Parathyroid adenoma (tissue), 2 donors: ENCODE data around the gene FAM229A.

Experiments
- H2AFZ ChIP-seq: fragments of 300-600 bp; sonication (generic); one replicate; pipeline ENCODE4 v1.7.0; 2017; ENCODE audit warnings: antibody characterized with exemption, mild to moderate bottlenecking
- H3K27ac ChIP-seq: fragments of 300-600 bp; sonication (generic); one replicate; pipeline ENCODE4 v1.7.0; 2017
- H3K27me3 ChIP-seq: fragments of 300-600 bp; sonication (generic); one replicate; pipeline ENCODE4 v1.7.0; 2017; ENCODE audit warnings: low read length; ENCODE audit not compliant: control insufficient read depth, insufficient read depth
- H3K36me3 ChIP-seq: fragments of 300-600 bp; sonication (generic); one replicate; pipeline ENCODE4 v1.7.0; 2017; ENCODE audit warnings: low read length; ENCODE audit not compliant: control insufficient read depth, insufficient read depth
- H3K4me1 ChIP-seq: fragments of 300-600 bp; sonication (generic); one replicate; pipeline ENCODE4 v1.7.0; 2017; ENCODE audit warnings: control low read depth
- H3K4me2 ChIP-seq: fragments of 300-600 bp; sonication (generic); one replicate; pipeline ENCODE4 v1.7.0; 2017; ENCODE audit warnings: low read length
- H3K4me3 ChIP-seq: fragments of 300-600 bp; sonication (generic); one replicate; pipeline ENCODE4 v1.7.0; 2017; ENCODE audit warnings: low read depth, low read length
- H3K79me2 ChIP-seq: fragments of 300-600 bp; sonication (generic); one replicate; pipeline ENCODE4 v1.7.0; 2017; ENCODE audit warnings: control low read depth
- H3K9ac ChIP-seq: fragments of 300-600 bp; sonication (generic); one replicate; pipeline ENCODE4 v1.7.0; 2017; ENCODE audit warnings: mild to moderate bottlenecking
- H3K9me3 ChIP-seq: fragments of 300-600 bp; sonication (generic); one replicate; pipeline ENCODE4 v1.7.0; 2017; ENCODE audit warnings: low read length; ENCODE audit not compliant: control insufficient read depth
- CTCF ChIP-seq: fragments of 300-600 bp; sonication (generic); IDR thresholded peaks from one replicate; pipeline ENCODE4 v1.7.0; 2017; ENCODE audit warnings: antibody characterized with exemption, mild to moderate bottlenecking
- donor health status: primary hyperparathyroidism.

Gene FAM229A

GRCh38 chr1:32353886-32354570 lies 8.3 kb downstream of the FAM229A start:
- Histone ChIP-seq H3K4me3 (no peak overlapping the region), H2AFZ (no peak overlapping the region), H3K27me3 (no peaks in the 10 kb centered on the region), H3K4me2 (no peak overlapping the region), H3K36me3 (no peaks in the 10 kb centered on the region), H3K79me2 (no peaks in the 10 kb centered on the region), H3K9ac (no peak overlapping the region), H3K27ac (no peak overlapping the region), H3K4me1 (no peaks in the 10 kb centered on the region), H3K9me3 (no peaks in the 10 kb centered on the region)
- TF ChIP-seq CTCF: no peak

GRCh38 chr1:32353431-32353830 lies 8.9 kb downstream of the FAM229A start:
- Histone ChIP-seq H3K27me3 (no peaks in the 10 kb centered on the region), H3K36me3 (no peaks in the 10 kb centered on the region), H3K79me2 (no peaks in the 10 kb centered on the region), H3K27ac (no peak overlapping the region), H2AFZ (no peak overlapping the region), H3K9me3 (no peaks in the 10 kb centered on the region), H3K4me2 (no peak overlapping the region), H3K9ac (no peak overlapping the region), H3K4me3 (no peak overlapping the region), H3K4me1 (no peaks in the 10 kb centered on the region)
- no peak for TF ChIP-seq CTCF

- Histone ChIP-seq H3K27ac (no peak overlapping the region), H3K9ac (no peak overlapping the region), H3K27me3 (no peaks in the 10 kb centered on the region), H3K36me3 (no peaks in the 10 kb centered on the region), H3K4me2 (no peak overlapping the region), H3K4me3 (no peak overlapping the region), H3K79me2 (no peaks in the 10 kb centered on the region), H3K4me1 (no peaks in the 10 kb centered on the region), H3K9me3 (no peaks in the 10 kb centered on the region), H2AFZ (no peak overlapping the region)
- no peak for TF ChIP-seq CTCF
Measured at GRCh38 chr1:32352831-32353383, 9.4 kb downstream of the FAM229A start.

- TF ChIP-seq CTCF: no peak
- H3K27me3 ChIP-seq: no peaks in the 10 kb centered on the region
- H3K9ac ChIP-seq: no peak overlapping the region
Measured at GRCh38 chr1:32352239-32352745, 10.0 kb downstream of the FAM229A start.

More at GRCh38 chr1:32352239-32352745, 10.0 kb downstream of the FAM229A start:
- peak overlapping the region; percentile 79 for H3K27ac ChIP-seq
- H3K79me2 ChIP-seq: no peaks in the 10 kb centered on the region
- H3K9me3 ChIP-seq: no peaks in the 10 kb centered on the region
- H3K36me3 ChIP-seq: no peaks in the 10 kb centered on the region
- H3K4me3 ChIP-seq: peak overlapping the region; percentile 85
- H2AFZ ChIP-seq: peak overlapping the region; percentile 80
- no peaks in the 10 kb centered on the region for H3K4me1 ChIP-seq
- H3K4me2 ChIP-seq: peak overlapping the region; percentile 93
